H9 (cell line): Measurements from ENCODE around the gene CGAS. TPM values are rescaled to one million over a fixed set of nuclear protein-coding genes. Genes with fewer than 3 reads are reported as not detected.
"Not testable (repeated sequence)": the region's sequence is repeated elsewhere in the genome, so short reads cannot be mapped to it uniquely, and the experiment has no call there.

Experiments used
- DNase-seq: peaks from one replicate; pipeline ENCODE4 v3.0.0-alpha.2; 2017
- H2AFZ ChIP-seq: one replicate; pipeline ENCODE4 v1.6.1; 2013; ENCODE audit warnings: mild to moderate bottlenecking, low read length, control low read depth, moderate library complexity
- H2AK5ac ChIP-seq: 2 replicates; pipeline ENCODE4 v1.6.1; 2013; ENCODE audit warnings: low read length, control low read depth, mixed read lengths; ENCODE audit not compliant: insufficient read length
- H2BK120ac ChIP-seq: one replicate; pipeline ENCODE4 v1.6.1; 2013; ENCODE audit warnings: low read depth, mild to moderate bottlenecking, low read length, control low read depth, inconsistent platforms; ENCODE audit not compliant: poor library complexity, severe bottlenecking
- H2BK12ac ChIP-seq: 2 replicates; pipeline ENCODE4 v1.6.1; 2013; ENCODE audit warnings: low read length, control low read depth, mixed read lengths, low read depth; ENCODE audit not compliant: insufficient read length
- H2BK15ac ChIP-seq: 2 replicates; pipeline ENCODE4 v1.6.1; 2013; ENCODE audit warnings: low read depth, low read length, control low read depth
- H2BK20ac ChIP-seq: one replicate; pipeline ENCODE4 v1.6.1; 2013; ENCODE audit warnings: low read depth, mild to moderate bottlenecking, low read length, control low read depth, inconsistent platforms; ENCODE audit not compliant: poor library complexity, severe bottlenecking
- H2BK5ac ChIP-seq: 2 replicates; pipeline ENCODE4 v1.6.1; 2013; ENCODE audit warnings: low read length, control low read depth, mixed read lengths; ENCODE audit not compliant: insufficient read length
- H3K14ac ChIP-seq: 2 replicates; pipeline ENCODE4 v1.6.1; 2013; ENCODE audit warnings: low read length, control low read depth; ENCODE audit not compliant: insufficient read depth
- H3K18ac ChIP-seq: 2 replicates; pipeline ENCODE4 v1.6.1; 2013; ENCODE audit warnings: low read depth, mild to moderate bottlenecking, mixed read lengths, low read length, control low read depth; ENCODE audit not compliant: insufficient read length
- H3K23ac ChIP-seq: 2 replicates; pipeline ENCODE4 v1.6.1; 2013; ENCODE audit warnings: low read length, control low read depth, mixed read lengths, low read depth; ENCODE audit not compliant: insufficient read length
- H3K23me2 ChIP-seq: 2 replicates; pipeline ENCODE4 v1.6.1; 2013; ENCODE audit warnings: low read depth, mild to moderate bottlenecking, mixed read lengths, low read length, control low read depth; ENCODE audit not compliant: insufficient read length, poor library complexity, severe bottlenecking
- H3K27ac ChIP-seq: 2 replicates; pipeline ENCODE4 v1.5.1; 2013; ENCODE audit warnings: low read length, control low read depth, mixed read lengths, low read depth; ENCODE audit not compliant: insufficient read length
- H3K27me3 ChIP-seq: 2 replicates; pipeline ENCODE4 v1.6.1; 2013; ENCODE audit warnings: low read length, control low read depth, inconsistent platforms; ENCODE audit not compliant: insufficient read depth
- H3K4ac ChIP-seq: 2 replicates; pipeline ENCODE4 v1.6.1; 2013; ENCODE audit warnings: low read depth, mild to moderate bottlenecking, control low read depth, inconsistent platforms, low read length, moderate library complexity
- H3K4me1 ChIP-seq: 2 replicates; pipeline ENCODE4 v1.6.1; 2013; ENCODE audit warnings: low read length, control low read depth, inconsistent platforms; ENCODE audit not compliant: insufficient read depth
- H3K4me2 ChIP-seq: 2 replicates; pipeline ENCODE4 v1.6.1; 2013; ENCODE audit warnings: low read length, control low read depth, mixed read lengths; ENCODE audit not compliant: insufficient read length, insufficient read depth
- H3K56ac ChIP-seq: 2 replicates; pipeline ENCODE4 v1.6.1; 2013; ENCODE audit warnings: low read depth, mild to moderate bottlenecking, mixed read lengths, low read length, control low read depth; ENCODE audit not compliant: insufficient read length
- H3K79me1 ChIP-seq: 2 replicates; pipeline ENCODE4 v1.6.1; 2013; ENCODE audit warnings: low read depth, mild to moderate bottlenecking, moderate library complexity, low read length, control low read depth, inconsistent platforms; ENCODE audit not compliant: insufficient read depth, poor library complexity, severe bottlenecking
- H3K79me2 ChIP-seq: 2 replicates; pipeline ENCODE4 v1.6.1; 2013; ENCODE audit warnings: low read length, control low read depth, inconsistent platforms; ENCODE audit not compliant: insufficient read depth
- H3K9ac ChIP-seq: 2 replicates; pipeline ENCODE4 v1.6.1; 2013; ENCODE audit warnings: low read length, control low read depth, mixed read lengths; ENCODE audit not compliant: insufficient read length; ENCODE audit errors: extremely low read depth
- H3K9me3 ChIP-seq: one replicate; pipeline ENCODE4 v1.6.1; 2013; ENCODE audit warnings: low read depth, low read length, inconsistent platforms; ENCODE audit not compliant: control insufficient read depth
- H3T11ph ChIP-seq: one replicate; pipeline ENCODE4 v1.6.1; 2013; ENCODE audit warnings: mild to moderate bottlenecking, low read length, control low read depth, inconsistent platforms
- H4K20me1 ChIP-seq: one replicate; pipeline ENCODE4 v1.6.1; 2013; ENCODE audit not compliant: control insufficient read depth, insufficient read length, insufficient read depth
- H4K5ac ChIP-seq: 2 replicates; pipeline ENCODE4 v1.6.1; 2013; ENCODE audit warnings: low read depth, mild to moderate bottlenecking, mixed read lengths, low read length, control low read depth; ENCODE audit not compliant: insufficient read length
- H4K8ac ChIP-seq: replicated peaks from 2 replicates; pipeline ENCODE4 v1.6.1; 2013; ENCODE audit warnings: low read length, control low read depth, mixed read lengths, low read depth; ENCODE audit not compliant: insufficient read length
- H4K91ac ChIP-seq: 2 replicates; pipeline ENCODE4 v1.6.1; 2013; ENCODE audit warnings: low read depth, mild to moderate bottlenecking, moderate library complexity, mixed read lengths, low read length, control low read depth; ENCODE audit not compliant: insufficient read length
- H3K27ac Mint-ChIP-seq, 3 experiments: 2 replicates in 2 of 3; 3 replicates in 1 of 3; pipeline ENCODE4 v1.8.0; 2020 to 2021; ENCODE audit warnings: mixed read lengths in 3 of 3, mild to moderate bottlenecking in 1 of 3, moderate library complexity in 1 of 3
- H3K27me3 Mint-ChIP-seq: 2 replicates; pipeline ENCODE4 v1.8.0; 2021; ENCODE audit warnings: low read depth, mild to moderate bottlenecking, moderate library complexity, mixed read lengths
- H3K36me3 Mint-ChIP-seq, 3 experiments: 2 replicates in 2 of 3; 3 replicates in 1 of 3; pipeline ENCODE4 v1.8.0; 2020 to 2021; ENCODE audit warnings: low read depth in 3 of 3, mixed read lengths in 3 of 3; ENCODE audit not compliant: insufficient read depth in 1 of 3
- H3K4me1 Mint-ChIP-seq, 2 experiments: 2 replicates each; pipeline ENCODE4 v1.8.0; 2020; ENCODE audit warnings: mixed read lengths in 2 of 2
- H3K4me3 Mint-ChIP-seq, 2 experiments: 2 replicates in 1 of 2; 3 replicates in 1 of 2; pipeline ENCODE4 v1.8.0; 2020 to 2021; ENCODE audit warnings: mild to moderate bottlenecking in 2 of 2, mixed read lengths in 2 of 2, moderate library complexity in 1 of 2
- H3K9me3 Mint-ChIP-seq, 2 experiments: 2 replicates in 1 of 2; 3 replicates in 1 of 2; pipeline ENCODE4 v1.8.0; 2020; ENCODE audit warnings: mild to moderate bottlenecking in 2 of 2, mixed read lengths in 2 of 2, moderate library complexity in 1 of 2
- CTCF ChIP-seq: fragments of 200-600 bp; sonication (generic); conservative IDR thresholded peaks from 3 replicates; pipeline ENCODE4 v1.8.0; 2021; ENCODE audit warnings: antibody characterized with exemption, mild to moderate bottlenecking
- WGBS: extraction: QIAGEN DNeasy Blood & Tissue Kit; methylation state at CpG from one replicate; pipeline ENCODE4 v1.1.7; 2013; ENCODE audit warnings: missing lambda C conversion rate, low lambda C conversion rate, mixed read lengths; ENCODE audit not compliant: insufficient read length; ENCODE audit errors: extremely low coverage; 5-methylcytosine and 5-hydroxymethylcytosine counted together
- total RNA-seq: library from RNA; stranded (reverse); gene quantifications from 2 replicates; pipeline ENCODE4 v1.2.1, GENCODE V29; 2021

CGAS gene
- total RNA-seq, 1 experiment from 2014 or later: 1.7 TPM

- no peak overlapping the region for H2BK12ac ChIP-seq
- H3K4me2 ChIP-seq: no peak overlapping the region
- H3K79me1 ChIP-seq: no peaks in the 10 kb centered on the region
- no peaks in the 10 kb centered on the region for H3K79me2 ChIP-seq
- H3K14ac ChIP-seq: no peak overlapping the region
- no peaks in the 10 kb centered on the region for H3K23me2 ChIP-seq
- H4K91ac ChIP-seq: no peak overlapping the region
- H3K9me3 Mint-ChIP-seq: no peaks in the 10 kb centered on the region
- no peak overlapping the region for H3K23ac ChIP-seq
- no peak overlapping the region for H3K56ac ChIP-seq
- H3K4ac ChIP-seq: no peak overlapping the region
- no peak overlapping the region for H2BK5ac ChIP-seq
- H3K4me3 Mint-ChIP-seq: no peak overlapping the region
- DNase-seq: no peak
- H3K4me1 ChIP-seq: no peaks in the 10 kb centered on the region
- no peak overlapping the region for H2BK15ac ChIP-seq
- H4K20me1 ChIP-seq: no peaks in the 10 kb centered on the region
- no peak overlapping the region for H2AFZ ChIP-seq
- H3K27ac ChIP-seq: no peak overlapping the region
- H2AK5ac ChIP-seq: no peak overlapping the region
- H3K27ac Mint-ChIP-seq: no peak overlapping the region
- no peak overlapping the region for H3K9ac ChIP-seq
- H3K4me1 Mint-ChIP-seq: no peaks in the 10 kb centered on the region; a peak in 1 of 4 replicates
- no peaks in the 10 kb centered on the region for H3K27me3 ChIP-seq
- no peak overlapping the region for H4K8ac ChIP-seq
- H3K27me3 Mint-ChIP-seq: no peaks in the 10 kb centered on the region; the same call in 1 of the 2 replicates
- WGBS: no CpG with 5 or more reads among the region's 6 CpGs
- TF ChIP-seq CTCF: no peak
- H3T11ph ChIP-seq: no peak overlapping the region
- no peak overlapping the region for H2BK120ac ChIP-seq
- H3K9me3 ChIP-seq: no peaks in the 10 kb centered on the region
- no peak overlapping the region for H2BK20ac ChIP-seq
- H3K36me3 Mint-ChIP-seq: no peaks in the 10 kb centered on the region
- H4K5ac ChIP-seq: no peak overlapping the region
- no peak overlapping the region for H3K18ac ChIP-seq
These were observed 69.5 kb downstream of the CGAS start for GRCh38 chr6:73382462-73383113.

GRCh38 chr6:73381531-73381930 lies 70.6 kb downstream of the CGAS start:
- not testable (repeated sequence) for H3K23ac ChIP-seq, H3K4me3 Mint-ChIP-seq, H3K56ac ChIP-seq, H3K79me1 ChIP-seq, H3T11ph ChIP-seq, H3K27me3 Mint-ChIP-seq, H2BK15ac ChIP-seq, H3K18ac ChIP-seq, H3K4me2 ChIP-seq, H2AK5ac ChIP-seq, H4K8ac ChIP-seq, H4K20me1 ChIP-seq, H3K27ac ChIP-seq, H2BK20ac ChIP-seq, H3K79me2 ChIP-seq, H3K9me3 Mint-ChIP-seq, H3K27me3 ChIP-seq, H3K4ac ChIP-seq, H2BK5ac ChIP-seq, H3K4me1 ChIP-seq, DNase-seq, H4K5ac ChIP-seq, H3K14ac ChIP-seq, H3K4me1 Mint-ChIP-seq, H2AFZ ChIP-seq, H4K91ac ChIP-seq, H2BK12ac ChIP-seq, H3K36me3 Mint-ChIP-seq, H3K9me3 ChIP-seq, H3K9ac ChIP-seq, H2BK120ac ChIP-seq, H3K23me2 ChIP-seq
- H3K27ac Mint-ChIP-seq: peak overlapping the region in 1 of 3 experiments; percentile 90; a peak in 1 of 7 replicates
- no CpG with 5 or more reads among the region's 10 CpGs for WGBS
